GM19023 (cell line): Measurements from ENCODE around the gene SLC1A7.

Experiments used
- ATAC-seq: cut with Tn5 transposase; IDR thresholded peaks from one replicate; pipeline ENCODE4 v1.9.1; 2021; ENCODE audit warnings: mild to moderate bottlenecking, moderate library complexity; ENCODE audit not compliant: unreplicated experiment

SLC1A7 gene

DNA sequence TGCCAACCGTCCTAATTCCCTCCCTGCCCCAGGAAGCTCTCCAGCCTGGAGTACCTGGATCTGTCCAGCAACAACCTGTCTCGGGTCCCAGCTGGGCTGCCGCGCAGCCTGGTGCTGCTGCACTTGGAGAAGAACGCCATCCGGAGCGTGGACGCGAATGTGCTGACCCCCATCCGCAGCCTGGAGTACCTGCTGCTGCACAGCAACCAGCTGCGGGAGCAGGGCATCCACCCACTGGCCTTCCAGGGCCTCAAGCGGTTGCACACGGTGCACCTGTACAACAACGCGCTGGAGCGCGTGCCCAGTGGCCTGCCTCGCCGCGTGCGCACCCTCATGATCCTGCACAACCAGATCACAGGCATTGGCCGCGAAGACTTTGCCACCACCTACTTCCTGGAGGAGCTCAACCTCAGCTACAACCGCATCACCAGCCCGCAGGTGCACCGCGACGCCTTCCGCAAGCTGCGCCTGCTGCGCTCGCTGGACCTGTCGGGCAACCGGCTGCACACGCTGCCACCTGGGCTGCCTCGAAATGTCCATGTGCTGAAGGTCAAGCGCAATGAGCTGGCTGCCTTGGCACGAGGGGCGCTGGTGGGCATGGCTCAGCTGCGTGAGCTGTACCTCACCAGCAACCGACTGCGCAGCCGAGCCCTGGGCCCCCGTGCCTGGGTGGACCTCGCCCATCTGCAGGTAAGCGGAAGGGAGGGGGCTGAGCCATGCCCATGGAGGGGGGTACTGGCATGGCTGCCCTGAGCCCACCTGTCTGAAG is 63.9 kb downstream of the SLC1A7 start:
- ATAC-seq: no peak

DNA sequence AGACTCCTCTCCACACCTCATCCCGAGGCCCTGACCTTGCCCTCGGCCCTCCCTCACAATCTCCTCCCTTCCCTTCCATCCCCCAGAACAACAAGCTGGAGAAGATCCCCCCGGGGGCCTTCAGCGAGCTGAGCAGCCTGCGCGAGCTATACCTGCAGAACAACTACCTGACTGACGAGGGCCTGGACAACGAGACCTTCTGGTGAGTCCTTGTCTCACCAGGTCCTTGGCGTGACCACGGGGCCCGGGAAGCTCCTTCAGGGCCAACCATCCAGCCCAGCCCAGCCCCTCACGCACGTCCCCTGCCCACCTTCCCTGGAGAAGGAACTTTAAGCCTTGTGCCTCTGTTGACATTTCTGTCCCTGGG is 64.9 kb downstream of the SLC1A7 start:
- no peak for ATAC-seq

DNA sequence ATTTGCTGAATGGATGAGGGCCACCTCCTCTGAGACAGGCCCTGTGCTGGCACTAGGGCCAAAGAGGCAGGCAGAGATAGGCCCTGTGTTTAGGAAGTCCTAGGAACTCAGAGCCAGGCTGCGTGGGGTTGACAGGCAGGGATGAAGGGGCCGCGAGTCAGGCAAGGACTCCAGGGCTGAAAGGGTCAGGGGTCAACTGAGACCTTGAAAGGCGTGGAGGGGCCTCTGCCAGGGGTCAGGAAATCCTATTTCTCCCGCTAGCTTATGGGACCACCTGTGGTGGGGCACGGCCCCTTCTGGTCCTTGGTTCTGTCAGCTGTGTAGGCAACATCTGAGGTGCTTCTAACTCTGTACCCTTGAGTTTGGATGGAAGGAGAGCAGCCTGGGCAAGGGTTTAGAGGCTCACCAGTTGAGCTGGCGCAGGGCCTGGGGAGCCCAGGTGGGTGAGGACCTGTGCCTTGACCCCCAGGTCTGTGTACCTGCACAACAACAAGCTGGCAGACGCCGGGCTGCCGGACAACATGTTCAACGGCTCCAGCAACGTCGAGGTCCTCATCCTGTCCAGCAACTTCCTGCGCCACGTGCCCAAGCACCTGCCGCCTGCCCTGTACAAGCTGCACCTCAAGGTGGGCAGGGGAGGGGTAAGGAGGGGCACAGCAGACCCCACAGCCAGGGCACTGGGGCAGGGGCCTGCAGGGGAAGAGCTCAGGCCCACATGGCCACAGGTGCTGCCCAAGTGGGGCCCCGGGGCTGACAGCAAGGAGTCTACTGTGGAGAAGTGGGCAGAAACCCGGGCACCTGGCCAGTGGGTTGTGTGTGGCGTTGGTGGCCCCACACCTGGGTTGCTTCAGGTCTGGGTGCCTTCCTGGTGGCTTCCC is 65.5 kb downstream of the SLC1A7 start:
- ATAC-seq: no peak

DNA sequence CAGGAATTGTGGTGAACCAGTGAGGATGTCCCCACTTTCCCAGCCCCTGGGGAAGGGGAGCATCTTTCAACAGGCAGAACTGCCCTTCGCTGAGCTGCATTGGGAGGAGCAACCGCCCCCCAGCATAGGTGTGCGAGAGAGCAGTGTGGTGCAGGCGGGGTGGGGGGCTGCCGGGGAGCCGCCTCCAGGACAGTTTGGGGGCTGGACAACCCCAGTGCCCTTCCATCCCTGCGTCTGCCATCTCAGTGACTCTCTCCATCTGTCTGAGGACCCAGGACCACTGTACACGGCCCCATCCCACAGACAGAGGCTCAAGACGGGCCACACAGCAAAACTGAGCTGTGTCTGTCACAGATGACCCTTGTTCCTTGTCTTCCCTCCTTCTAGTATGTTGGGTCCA is 66.3 kb downstream of the SLC1A7 start:
- no peak for ATAC-seq

DNA sequence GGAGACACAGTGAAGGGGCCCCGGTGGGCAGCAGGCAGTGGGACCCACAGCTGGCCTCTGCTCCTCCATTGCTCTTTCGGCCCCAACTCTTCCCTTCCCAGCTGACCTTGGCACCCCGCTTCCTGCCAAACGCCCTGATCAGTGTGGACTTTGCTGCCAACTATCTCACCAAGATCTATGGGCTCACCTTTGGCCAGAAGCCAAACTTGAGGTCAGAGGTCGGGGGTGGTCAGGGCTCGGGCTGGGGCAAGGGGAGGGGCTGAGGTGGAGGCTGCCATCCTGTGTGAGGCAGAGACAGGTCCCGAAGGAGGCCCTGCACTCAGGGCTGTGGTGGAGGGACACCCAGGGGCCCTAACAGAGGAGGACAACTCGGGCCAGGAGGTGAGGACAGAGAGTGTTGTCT is 66.7 kb downstream of the SLC1A7 start:
- no peak for ATAC-seq

DNA sequence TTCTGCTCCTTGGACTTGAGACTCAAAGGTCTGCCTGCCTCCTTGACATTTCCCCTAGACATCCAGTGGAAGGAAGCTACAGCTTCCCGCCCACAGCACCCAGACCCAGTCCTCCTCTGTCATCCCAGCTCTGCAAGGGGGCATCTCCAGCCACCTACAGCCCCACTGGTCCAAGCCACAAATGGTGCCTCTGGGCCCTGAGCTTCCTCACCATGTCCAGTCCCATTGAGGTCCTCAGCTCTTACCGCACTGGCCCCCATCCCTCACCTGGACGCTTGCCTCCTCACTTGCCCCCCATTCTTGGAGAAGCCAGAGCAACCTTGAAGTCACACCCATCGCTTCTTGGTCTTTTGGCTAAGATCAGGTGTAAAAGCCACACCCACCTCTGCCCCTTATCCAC is 67.2 kb downstream of the SLC1A7 start:
- no peak for ATAC-seq

DNA sequence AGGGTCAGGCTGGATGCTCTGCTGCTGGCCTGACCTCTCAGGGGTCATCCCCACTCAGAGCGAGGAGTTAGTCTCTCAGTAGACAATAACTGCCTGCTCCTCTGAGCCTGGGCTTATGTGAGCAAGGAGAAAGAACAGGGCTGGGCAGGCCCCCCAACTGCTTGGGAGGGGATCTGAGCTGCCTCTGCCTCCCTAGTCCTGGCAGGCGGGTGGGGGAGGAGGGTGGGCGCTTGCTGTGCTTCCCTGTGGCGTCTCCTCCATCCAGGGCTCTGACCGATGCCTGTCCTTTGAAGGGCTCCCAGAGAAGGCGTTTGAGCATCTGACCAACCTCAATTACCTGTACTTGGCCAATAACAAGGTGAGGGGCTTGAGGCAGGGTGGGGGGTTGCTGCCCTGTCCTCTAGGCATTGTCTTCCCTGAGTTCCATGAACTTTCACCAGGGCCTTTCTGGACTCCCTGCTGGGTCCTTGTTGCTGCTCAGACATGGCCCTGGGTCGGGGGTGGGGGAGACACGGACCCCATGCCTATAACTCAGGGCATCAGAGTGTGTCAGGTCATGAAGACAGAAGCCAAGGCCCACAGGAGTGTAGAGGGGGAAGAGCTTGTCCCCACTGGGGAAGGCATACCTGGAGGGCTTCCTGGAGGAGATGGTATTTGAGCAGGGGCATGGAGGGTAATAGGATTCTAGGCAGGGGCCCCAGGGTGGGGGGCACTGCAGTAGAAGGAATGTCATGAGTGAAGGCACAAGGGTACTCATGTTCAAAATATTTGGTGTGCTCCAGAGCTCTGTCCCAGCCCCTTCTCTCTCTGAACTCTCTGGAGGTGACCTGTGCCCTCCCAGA is 67.9 kb downstream of the SLC1A7 start:
- no peak for ATAC-seq

DNA sequence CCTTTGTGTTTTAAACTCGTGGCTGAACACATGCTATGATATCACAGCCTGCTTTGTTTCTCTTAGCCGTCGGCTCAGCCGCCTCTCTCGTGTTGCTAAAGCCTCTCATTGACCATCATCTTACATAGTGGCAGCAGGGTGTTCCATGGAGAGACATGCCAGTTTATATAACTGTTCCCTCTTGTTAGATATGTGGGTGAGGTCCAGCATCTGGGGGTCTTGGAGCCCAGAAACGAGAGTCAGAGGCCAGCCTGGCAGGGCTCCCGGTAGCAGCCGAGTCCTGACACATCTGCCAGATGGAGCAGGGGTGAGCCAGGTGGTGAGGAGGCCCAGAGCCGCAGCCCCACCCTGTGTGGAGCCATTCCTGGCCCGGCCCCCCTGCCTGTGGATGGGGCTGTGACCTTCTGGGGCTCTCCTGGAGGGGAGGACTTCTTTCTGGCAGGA is 68.5 kb downstream of the SLC1A7 start:
- no peak for ATAC-seq

DNA sequence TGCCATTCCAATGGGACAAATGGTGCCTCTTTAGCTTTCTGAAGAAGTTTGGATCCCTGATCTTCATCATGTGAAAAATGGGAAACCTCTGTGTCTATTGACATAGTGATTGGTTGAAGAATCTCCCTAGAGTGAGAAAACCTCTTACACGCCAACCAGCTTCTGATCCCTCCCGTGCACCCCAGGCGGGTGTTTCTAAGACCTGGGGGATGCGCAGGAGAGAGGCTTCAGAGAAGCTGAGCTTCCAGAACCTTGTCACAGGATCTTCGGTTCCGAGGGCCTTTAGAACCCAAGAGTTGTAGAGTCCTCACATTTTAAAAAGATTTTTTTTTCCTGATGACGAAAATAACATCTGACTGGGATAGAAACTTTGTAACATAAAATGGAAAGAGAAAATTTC is 69.2 kb downstream of the SLC1A7 start:
- ATAC-seq: no peak

DNA sequence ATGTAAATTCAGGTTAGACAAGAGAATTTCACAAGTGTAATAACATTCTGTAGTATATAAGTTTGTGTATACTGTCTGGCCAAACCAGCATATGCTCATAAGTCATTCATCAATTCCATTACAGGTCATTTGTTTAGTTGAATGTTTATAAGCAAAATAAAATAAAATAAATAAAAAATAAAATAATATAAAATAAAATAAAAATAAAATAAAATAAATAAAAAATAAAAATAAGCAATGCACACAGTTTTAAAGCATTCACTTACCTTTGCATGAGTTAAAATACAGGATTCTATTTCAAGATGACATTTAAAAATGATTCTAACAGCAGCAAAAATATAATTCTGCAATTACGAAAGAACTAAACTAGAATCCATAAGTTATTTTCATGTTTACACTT is 70.5 kb downstream of the SLC1A7 start:
- no peak for ATAC-seq

DNA sequence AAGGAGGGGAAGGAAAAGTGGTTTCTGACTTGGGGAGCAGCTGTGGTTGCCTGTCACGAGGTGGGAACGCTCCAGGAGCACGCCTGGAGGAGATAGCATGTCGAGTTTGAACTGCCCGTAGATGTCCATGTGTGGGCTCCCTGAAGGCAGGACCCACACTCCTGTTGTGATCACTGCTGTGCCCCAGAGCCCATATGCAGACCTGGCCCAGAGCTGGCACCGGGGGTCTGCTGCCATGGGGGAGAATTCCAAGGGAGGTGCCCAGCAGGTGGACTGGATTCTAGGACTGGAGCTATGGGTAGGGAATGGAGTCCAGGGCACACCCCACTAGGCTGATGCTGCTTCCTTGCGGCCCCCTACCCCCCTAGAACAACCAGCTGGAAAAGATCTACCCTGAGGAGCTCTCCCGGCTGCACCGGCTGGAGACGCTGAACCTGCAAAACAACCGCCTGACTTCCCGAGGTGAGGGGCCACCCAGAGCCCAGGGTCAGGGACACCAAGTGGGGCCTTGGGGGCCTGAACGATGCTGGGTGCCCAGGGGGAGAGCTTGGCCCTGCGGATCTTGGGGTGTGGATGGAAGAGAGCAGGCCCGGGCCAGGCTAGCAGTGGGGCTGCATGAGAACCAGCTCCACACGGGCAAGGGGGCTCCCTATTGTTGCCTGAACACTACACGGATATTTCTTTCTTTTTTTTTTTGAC is 71.1 kb downstream of the SLC1A7 start:
- no peak for ATAC-seq

DNA sequence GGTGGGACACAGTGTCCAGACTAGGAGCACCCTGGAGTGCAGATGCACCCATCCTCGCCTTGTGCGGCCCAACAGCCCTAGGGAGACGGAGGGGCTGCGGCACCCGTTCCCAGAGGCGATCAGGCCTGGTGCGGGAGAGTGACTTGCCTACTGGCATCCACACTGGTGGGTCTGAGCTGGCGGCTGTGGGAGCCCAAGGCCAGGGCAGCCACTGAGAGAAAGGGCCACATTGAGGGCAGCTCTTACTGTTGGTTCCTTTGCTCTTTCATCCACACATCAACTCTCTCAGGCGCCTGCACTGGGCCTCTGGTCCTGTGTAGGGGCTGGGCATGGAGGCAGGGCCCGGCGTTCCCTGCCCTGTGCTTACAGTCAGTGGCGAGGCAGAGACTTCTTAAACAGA is 71.8 kb downstream of the SLC1A7 start:
- no peak for ATAC-seq

DNA sequence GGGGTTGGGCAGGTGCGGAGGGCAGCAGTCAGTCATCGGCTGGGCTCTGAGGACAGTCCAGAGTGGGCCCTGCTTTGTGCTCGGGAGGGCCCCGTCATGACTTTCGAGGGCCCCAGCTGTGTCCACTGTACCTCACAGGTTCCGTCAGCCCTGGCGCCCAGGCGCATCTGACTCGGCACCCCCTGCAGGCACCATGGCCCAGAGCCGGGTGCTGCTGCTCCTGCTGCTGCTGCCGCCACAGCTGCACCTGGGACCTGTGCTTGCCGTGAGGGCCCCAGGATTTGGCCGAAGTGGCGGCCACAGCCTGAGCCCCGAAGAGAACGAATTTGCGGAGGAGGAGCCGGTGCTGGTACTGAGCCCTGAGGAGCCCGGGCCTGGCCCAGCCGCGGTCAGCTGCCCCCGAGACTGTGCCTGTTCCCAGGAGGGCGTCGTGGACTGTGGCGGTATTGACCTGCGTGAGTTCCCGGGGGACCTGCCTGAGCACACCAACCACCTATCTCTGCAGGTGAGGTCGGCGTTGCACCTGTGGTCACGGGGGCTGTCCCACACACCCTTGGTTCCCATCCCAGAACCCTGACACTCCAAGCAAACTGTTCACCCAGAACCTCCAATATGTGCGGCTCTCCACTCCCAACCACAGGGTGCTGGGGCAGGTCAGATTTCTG is 72.6 kb downstream of the SLC1A7 start:
- ATAC-seq: no peak

DNA sequence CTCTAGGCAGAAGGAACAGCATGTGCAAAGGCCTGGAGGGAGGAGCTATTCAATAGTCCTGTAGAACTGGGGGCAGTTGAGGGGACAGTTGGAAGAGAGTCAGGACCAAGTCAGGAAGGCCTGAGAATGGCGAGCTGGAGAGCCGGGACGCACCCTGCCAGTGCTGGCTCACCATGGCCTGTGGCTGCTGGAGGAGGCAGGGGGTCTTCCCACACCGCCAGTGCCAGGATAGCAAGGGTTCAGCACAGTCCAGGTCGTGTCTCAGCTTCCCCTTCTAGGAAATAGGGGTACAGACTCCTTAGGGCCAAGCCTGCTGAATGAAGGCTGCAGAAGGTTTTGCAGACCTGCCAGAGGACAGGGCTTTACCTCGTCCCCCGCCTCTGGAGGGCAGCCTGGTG is 73.2 kb downstream of the SLC1A7 start:
- ATAC-seq: no peak

DNA sequence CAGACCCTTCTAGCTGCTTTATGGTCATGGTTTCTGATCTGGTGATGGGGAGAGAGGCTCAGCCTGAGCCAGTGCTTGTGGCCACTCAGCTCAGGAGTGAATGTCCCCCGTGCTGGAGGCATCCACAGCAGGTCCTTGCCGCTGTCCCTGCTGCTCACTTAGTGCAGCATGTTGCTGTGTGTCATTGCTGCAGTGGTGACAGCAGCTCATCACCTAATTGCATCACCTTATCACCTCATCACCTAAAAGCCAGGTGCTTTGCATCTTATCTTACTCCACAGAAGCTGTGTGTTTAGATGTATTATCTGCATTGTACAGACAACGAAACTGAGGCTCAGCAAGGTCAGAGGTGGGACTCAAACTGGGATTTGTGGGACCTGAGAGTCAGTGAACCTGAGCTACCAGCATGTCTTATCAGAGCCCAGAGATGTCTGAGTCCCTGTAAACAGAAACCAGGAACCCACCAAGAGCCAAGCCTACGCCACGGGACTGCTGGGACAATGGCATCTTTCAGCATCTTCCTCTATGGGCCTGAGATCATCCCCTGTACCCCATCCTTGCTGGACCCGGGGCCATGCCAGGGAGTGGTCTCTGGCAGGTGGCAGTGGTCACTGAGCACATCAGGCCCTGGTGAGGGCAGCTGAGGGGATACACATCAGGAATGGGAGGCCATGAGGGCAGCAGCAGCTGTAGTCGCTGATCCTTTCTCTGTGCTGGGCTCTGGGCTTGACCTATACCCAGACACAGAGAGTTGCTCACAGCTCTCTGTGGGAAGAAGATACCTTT is 73.9 kb downstream of the SLC1A7 start:
- no peak for ATAC-seq

DNA sequence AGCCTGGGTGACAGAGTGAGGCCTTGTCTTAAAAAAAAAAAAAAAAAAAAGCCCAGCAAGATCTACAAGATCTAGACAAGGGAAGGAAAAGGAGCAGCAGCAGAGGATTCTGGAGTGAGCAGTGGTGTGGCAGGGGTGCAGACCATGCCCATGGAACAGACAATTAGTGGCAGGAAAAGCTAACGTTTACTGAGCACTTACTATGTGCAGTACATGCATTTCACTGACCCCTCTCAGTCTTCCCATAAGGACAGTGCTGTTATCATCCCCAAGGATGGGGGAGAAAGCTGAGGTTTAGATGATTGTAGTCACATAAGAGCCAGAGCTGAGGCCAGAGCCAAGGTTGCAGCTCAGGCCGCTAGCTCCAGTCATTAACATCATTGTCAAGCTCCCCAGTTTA is 74.6 kb downstream of the SLC1A7 start:
- no peak for ATAC-seq

DNA sequence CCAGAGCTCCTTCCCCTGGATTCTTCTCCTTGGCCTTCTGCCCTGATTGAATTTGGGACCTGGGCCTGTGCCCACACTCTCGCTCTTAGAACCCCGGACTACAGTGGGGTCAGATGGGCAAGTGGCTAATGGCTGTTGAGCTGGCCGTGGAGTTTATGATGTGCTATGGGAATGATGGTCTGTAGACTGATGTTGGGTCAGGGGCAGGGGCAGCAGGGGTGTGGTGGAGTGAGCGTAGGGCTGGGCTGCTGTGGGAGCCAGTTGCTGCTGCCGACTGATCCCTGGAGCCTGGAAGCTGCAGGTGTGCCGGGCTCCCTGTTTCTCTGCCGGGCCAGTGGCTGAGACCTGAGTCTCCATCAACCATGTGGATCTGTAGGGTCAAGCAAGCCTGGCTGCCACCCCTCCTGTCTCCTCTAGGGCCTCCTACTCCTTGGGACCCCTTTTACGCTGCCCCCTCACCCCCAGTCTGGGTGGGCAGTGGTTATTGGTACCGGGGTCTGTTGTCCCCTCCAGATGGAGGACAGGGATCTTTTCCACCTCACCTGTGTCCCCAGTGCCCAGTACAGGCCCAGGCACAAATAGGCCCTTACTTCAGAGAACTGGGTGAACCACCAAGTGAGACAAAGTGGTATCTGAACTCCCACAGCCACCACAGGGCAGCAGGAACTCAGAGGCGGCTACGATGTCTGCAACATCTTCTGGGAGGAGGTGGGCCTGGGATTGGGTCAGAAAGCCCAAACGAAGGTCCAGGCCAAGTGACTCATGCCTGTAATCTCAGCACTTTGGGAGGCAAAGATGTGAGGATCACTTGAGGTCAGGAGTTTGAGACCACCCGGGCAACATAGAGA is 75.3 kb downstream of the SLC1A7 start:
- ATAC-seq: no peak

DNA sequence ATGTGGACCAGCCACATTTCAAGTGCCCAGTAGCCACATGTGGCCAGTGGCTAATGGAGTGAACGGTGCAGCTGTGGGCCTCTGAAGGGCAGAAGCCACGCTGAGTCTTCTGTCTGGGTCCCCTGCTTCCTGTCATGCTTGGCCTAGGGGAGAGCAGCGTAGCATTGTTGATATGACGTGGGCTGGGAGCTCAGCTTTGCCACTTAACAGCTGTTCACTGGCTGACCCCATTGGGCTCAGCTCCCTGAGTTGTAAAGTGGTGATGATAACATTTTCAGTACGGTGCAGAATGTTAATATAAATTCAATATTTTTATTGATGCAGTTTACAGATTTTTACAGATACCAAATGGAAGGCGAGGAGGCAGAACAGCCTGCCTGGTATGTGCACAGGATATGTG is 76.0 kb downstream of the SLC1A7 start:
- no peak for ATAC-seq

DNA sequence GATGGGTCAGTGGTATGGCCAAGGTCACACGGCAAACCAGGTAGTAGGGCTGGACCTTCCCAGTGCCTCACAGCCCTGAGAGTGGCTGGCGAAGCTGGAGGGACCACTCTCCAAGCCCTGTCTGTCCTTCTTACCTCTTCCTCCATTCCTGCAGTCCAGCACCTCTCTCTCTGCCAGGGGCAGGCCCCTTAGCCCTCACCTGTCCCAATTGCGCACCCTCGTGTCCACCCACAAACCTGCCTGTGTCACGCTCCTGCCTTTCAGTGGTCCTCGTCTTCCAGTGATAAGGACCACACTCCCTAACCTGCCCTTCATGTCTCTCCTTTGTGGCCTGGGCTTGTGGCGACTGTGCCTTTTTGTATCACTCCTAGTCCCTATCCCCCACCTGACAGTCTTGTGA is 77.0 kb downstream of the SLC1A7 start:
- ATAC-seq: no peak
